Neural cell (in vitro differentiated cells): Measurements from ENCODE around the gene KRT222. TPM values are rescaled to one million over a fixed set of nuclear protein-coding genes. Genes with fewer than 3 reads are reported as not detected.

ENCODE experiments used
- H2AFZ ChIP-seq: fragments of 200-600, 300-800 bp; sonication (generic), shearing (Covaris generic); 2 replicates; pipeline ENCODE4 v1.6.0; 2014; ENCODE audit warnings: low read depth, mild to moderate bottlenecking, antibody characterized with exemption, low read length, moderate library complexity
- H3F3A ChIP-seq: fragments of 200-600 bp; shearing (Covaris generic); 2 replicates; pipeline ENCODE4 v1.6.1; 2016; ENCODE audit warnings: mild to moderate bottlenecking, moderate library complexity, mixed read lengths, antibody characterized with exemption, low read length; ENCODE audit not compliant: insufficient read depth, poor library complexity, severe bottlenecking
- H3K27ac ChIP-seq: fragments of 200-600, 300-800 bp; sonication (generic), shearing (Covaris generic); 2 replicates; pipeline ENCODE4 v1.5.1; 2014; ENCODE audit warnings: mild to moderate bottlenecking, low read length, moderate library complexity
- H3K27me3 ChIP-seq: fragments of 300-800, 200-600 bp; sonication (generic), shearing (Covaris generic); 2 replicates; pipeline ENCODE4 v1.6.0; 2014; ENCODE audit warnings: mild to moderate bottlenecking, low read depth, low read length, moderate library complexity; ENCODE audit not compliant: insufficient read depth
- H3K36me3 ChIP-seq: fragments of 300-800, 200-600 bp; sonication (generic), shearing (Covaris generic); 2 replicates; pipeline ENCODE4 v1.5.1; 2014; ENCODE audit warnings: mild to moderate bottlenecking, antibody characterized with exemption, low read length, moderate library complexity; ENCODE audit not compliant: insufficient read depth
- H3K4me2 ChIP-seq: fragments of 300-800, 200-600 bp; sonication (generic), shearing (Covaris generic); 2 replicates; pipeline ENCODE4 v1.6.0; 2014; ENCODE audit warnings: mild to moderate bottlenecking, low read length
- H3K4me3 ChIP-seq: fragments of 300-800, 200-600 bp; sonication (generic), shearing (Covaris generic); 2 replicates; pipeline ENCODE4 v1.5.1; 2014; ENCODE audit warnings: mild to moderate bottlenecking, low read length, moderate library complexity
- H3K79me2 ChIP-seq: fragments of 200-600 bp; shearing (Covaris generic); replicated peaks from 2 replicates; pipeline ENCODE4 v1.6.0; 2014; ENCODE audit warnings: mild to moderate bottlenecking, low read length, moderate library complexity; ENCODE audit not compliant: insufficient read depth
- H3K9ac ChIP-seq: fragments of 300-800, 200-600 bp; sonication (generic), shearing (Covaris generic); 2 replicates; pipeline ENCODE4 v1.6.1; 2016; ENCODE audit warnings: mild to moderate bottlenecking, low read length, mixed read lengths
- H3K9me2 ChIP-seq: fragments of 200-600 bp; shearing (Covaris generic); 2 replicates; pipeline ENCODE4 v1.6.1; 2016; ENCODE audit warnings: mild to moderate bottlenecking, low read length, mixed read lengths; ENCODE audit not compliant: insufficient read depth
- H3K9me3 ChIP-seq: fragments of 200-600, 300-800 bp; sonication (generic), shearing (Covaris generic); 2 replicates; pipeline ENCODE4 v1.6.1; 2016; ENCODE audit warnings: mild to moderate bottlenecking, mixed run types, low read length, moderate library complexity, mixed read lengths
- H4K20me1 ChIP-seq: fragments of 200-600 bp; shearing (Covaris generic); 2 replicates; pipeline ENCODE4 v1.6.1; 2016; ENCODE audit warnings: mild to moderate bottlenecking, mixed run types; ENCODE audit not compliant: insufficient read depth
- EP300 ChIP-seq: fragments of 450-650 bp; conservative IDR thresholded peaks from 2 replicates; pipeline ENCODE4 v1.6.1; 2014; ENCODE audit warnings: antibody characterized with exemption, mild to moderate bottlenecking, moderate library complexity; ENCODE audit not compliant: poor library complexity, severe bottlenecking
- EZH2 ChIP-seq: fragments of 200-600, 300-800 bp; shearing (Covaris generic), sonication (generic); IDR thresholded peaks from 2 replicates; pipeline ENCODE4 v1.6.1; 2014; ENCODE audit warnings: antibody characterized with exemption, low read length, borderline replicate concordance, mild to moderate bottlenecking; ENCODE audit not compliant: insufficient read depth, poor library complexity, severe bottlenecking
- MXI1 ChIP-seq: fragments of 450-650 bp; conservative IDR thresholded peaks from 2 replicates; pipeline ENCODE4 v1.6.1; 2014; ENCODE audit warnings: antibody characterized with exemption, mild to moderate bottlenecking; ENCODE audit not compliant: poor library complexity, severe bottlenecking
- POLR2AphosphoS5 ChIP-seq: IDR thresholded peaks from 2 replicates; pipeline ENCODE4 v1.6.1; 2012
- RAD21 ChIP-seq: fragments of 450-650 bp; conservative IDR thresholded peaks from 2 replicates; pipeline ENCODE4 v1.6.1; 2014; ENCODE audit warnings: antibody characterized with exemption, mild to moderate bottlenecking, moderate library complexity
- REST ChIP-seq: IDR thresholded peaks from 2 replicates; pipeline ENCODE4 v1.6.1; 2012; ENCODE audit warnings: borderline replicate concordance
- SMC3 ChIP-seq: fragments of 450-650 bp; conservative IDR thresholded peaks from 2 replicates; pipeline ENCODE4 v1.6.1; 2014; ENCODE audit warnings: antibody characterized with exemption, mild to moderate bottlenecking, moderate library complexity; ENCODE audit not compliant: poor library complexity
- TAF1 ChIP-seq: IDR thresholded peaks from 2 replicates; pipeline ENCODE4 v1.6.1; 2012; ENCODE audit warnings: low read depth
- polyA plus RNA-seq: library from polyadenylated mRNA; depleted of rRNA; stranded (reverse); fragments of >200 nt; gene quantifications from 2 replicates; pipeline ENCODE4 v1.2.3, GENCODE V29; 2014
- TF ChIP-seq, protein P1 (sequence below): fragments of 450-650 bp; IDR thresholded peaks from 2 replicates; pipeline ENCODE4 v1.5.1; 2014; ENCODE audit warnings: antibody characterized with exemption, mild to moderate bottlenecking, moderate library complexity; ENCODE audit not compliant: poor library complexity, severe bottlenecking

Gene KRT222
- polyA plus RNA-seq, 1 donor from 2014 or later: 15.1 TPM

DNA sequence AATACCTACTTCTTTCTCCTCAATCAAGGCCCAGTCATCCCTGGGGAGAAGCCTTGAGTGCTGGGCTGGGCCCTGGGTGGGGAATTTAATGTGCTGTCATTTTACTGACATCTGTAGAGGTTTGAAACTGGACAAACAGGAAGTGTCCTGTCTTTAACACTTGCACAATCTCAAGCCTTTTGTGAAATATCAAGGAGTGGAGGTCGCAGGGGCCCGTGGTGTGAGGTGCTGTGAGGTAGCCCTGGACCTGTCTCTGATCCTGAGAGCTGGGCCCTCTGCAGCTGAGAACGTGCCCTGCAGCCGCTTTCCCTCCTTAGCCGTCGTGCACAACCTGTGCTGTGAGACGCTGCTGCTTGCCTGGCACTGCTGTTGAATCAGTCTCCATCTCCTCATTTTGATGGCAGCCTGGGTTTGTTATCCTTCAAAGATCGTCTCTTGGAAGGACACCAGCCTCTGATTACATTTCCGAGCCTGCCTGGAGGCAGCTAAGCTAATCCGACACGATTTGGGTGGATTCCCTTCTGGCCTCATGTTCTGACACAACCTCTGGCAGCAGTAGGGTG, 47.2 kb downstream of the KRT222 start:
- no peak overlapping the region for H2AFZ ChIP-seq
- H3K9me2 ChIP-seq: no peaks in the 10 kb centered on the region
- no peaks in the 10 kb centered on the region for H3K79me2 ChIP-seq
- no peaks in the 10 kb centered on the region for H3K27me3 ChIP-seq
- no peak overlapping the region for H3K27ac ChIP-seq
- no peaks in the 10 kb centered on the region for H3K9me3 ChIP-seq
- no peak overlapping the region for H3K4me2 ChIP-seq
- TF ChIP-seq EZH2 (no peak), POLR2AphosphoS5 (no peak), TAF1 (no peak), EP300 (no peak), REST (no peak)
- no peak overlapping the region for H3K9ac ChIP-seq
- H3F3A ChIP-seq: no peaks in the 10 kb centered on the region
- no peak overlapping the region for H3K4me3 ChIP-seq
- no peaks in the 10 kb centered on the region for H4K20me1 ChIP-seq
- no peaks in the 10 kb centered on the region for H3K36me3 ChIP-seq

DNA sequence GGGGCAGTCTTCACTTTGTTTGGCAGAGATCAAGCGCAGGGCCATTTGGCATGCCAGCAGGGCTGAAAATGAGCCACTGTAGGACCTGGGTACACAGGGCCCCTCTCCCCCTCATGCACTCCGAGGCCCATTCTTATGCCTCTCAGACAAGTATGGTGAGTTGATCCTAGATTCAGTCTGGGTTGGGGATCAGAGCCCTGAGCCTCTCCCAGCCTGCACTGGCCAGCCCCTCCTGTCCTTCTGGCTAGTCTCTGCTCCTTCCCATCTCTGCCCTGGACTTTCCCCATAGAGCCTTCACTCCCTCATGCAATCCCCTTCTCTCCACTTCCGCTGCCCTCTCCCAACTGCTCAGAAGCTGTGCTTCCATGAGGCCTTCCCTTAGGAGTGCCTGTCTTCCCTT, 48.4 kb downstream of the KRT222 start:
- TF ChIP-seq TAF1 (no peak), EZH2 (no peak), REST (no peak), MXI1 (no peak), EP300 (no peak), SMC3 (no peak), RAD21 (no peak), POLR2AphosphoS5 (no peak)
- TF ChIP-seq, protein P1, sequence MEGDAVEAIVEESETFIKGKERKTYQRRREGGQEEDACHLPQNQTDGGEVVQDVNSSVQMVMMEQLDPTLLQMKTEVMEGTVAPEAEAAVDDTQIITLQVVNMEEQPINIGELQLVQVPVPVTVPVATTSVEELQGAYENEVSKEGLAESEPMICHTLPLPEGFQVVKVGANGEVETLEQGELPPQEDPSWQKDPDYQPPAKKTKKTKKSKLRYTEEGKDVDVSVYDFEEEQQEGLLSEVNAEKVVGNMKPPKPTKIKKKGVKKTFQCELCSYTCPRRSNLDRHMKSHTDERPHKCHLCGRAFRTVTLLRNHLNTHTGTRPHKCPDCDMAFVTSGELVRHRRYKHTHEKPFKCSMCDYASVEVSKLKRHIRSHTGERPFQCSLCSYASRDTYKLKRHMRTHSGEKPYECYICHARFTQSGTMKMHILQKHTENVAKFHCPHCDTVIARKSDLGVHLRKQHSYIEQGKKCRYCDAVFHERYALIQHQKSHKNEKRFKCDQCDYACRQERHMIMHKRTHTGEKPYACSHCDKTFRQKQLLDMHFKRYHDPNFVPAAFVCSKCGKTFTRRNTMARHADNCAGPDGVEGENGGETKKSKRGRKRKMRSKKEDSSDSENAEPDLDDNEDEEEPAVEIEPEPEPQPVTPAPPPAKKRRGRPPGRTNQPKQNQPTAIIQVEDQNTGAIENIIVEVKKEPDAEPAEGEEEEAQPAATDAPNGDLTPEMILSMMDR: no peak
- H2AFZ ChIP-seq: no peak overlapping the region

More for the DNA sequence above, 48.4 kb downstream of the KRT222 start:
- Histone ChIP-seq H3K4me2 (no peak overlapping the region), H3K36me3 (no peaks in the 10 kb centered on the region), H3F3A (no peaks in the 10 kb centered on the region), H3K27ac (no peak overlapping the region), H3K79me2 (no peaks in the 10 kb centered on the region), H3K9ac (no peak overlapping the region), H3K9me2 (no peaks in the 10 kb centered on the region), H3K9me3 (no peaks in the 10 kb centered on the region), H3K27me3 (no peaks in the 10 kb centered on the region), H4K20me1 (no peaks in the 10 kb centered on the region), H3K4me3 (no peak overlapping the region)
